ENCODE data around the gene UXS1.

The UXS1 gene

DNA sequence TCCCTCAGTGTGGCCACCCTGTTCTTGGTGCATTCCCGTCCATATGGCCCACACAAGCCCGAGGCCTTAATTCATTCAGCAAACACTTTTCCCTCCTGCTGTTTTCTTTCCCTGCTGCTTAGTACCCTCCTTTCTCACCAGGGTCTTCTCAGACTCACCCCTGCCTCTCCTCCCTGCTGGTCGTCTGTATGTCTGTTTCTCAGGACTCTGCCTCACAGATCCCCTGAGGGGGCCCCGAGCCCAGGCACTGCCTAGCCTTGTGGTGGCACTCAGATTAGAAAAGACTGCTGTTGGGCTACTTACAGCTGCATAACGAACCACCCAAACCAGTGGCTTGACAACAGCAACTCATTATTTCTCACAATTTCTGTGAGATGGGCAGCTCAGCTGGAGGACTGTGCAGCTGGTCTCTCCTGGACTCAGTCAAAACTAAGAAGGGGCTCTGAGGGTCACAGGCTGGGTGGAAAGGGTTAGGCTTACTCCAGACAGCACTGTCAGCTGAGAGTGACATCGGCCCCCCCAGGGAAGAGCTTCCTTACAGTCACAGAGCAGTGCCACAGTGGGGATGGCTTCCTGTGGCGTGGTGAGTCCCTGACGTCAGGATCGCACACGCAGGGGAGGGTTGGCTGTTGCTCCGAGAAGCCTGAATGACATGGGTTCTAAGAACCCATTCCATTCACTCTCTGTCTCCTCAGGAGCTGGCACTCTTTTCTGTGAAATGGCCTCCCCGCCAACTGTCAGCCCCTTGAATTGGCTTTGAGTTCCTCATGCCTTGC, 139.0 kb downstream of the UXS1 start:
- DNase-seq = no peak

DNA sequence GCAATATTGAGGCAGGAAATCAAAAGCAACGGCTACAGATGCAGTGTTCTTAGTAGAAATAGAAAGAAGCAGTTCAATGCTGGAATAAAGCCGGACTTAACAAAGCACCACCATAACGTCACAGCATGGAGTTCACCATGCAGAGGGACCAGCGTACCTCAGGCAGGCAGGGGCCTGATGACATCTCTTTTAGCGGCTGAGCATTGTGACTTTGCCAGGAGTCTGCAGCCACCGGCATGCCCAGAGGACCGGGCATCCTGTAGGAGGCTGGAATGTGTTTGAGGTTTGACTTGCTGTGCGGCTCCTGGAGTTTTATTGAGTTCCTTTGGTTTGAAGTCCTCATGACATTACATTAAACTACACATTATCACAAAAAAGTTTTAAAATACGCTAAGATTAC, 139.8 kb downstream of the UXS1 start:
- DNase-seq = no peak

- no peak for DNase-seq
Measured at GRCh38 chr2:106053581-106053980, 140.5 kb downstream of the UXS1 start.

- no peak for DNase-seq
Measured at GRCh38 chr2:106053116-106053515, 141.0 kb downstream of the UXS1 start.

DNA sequence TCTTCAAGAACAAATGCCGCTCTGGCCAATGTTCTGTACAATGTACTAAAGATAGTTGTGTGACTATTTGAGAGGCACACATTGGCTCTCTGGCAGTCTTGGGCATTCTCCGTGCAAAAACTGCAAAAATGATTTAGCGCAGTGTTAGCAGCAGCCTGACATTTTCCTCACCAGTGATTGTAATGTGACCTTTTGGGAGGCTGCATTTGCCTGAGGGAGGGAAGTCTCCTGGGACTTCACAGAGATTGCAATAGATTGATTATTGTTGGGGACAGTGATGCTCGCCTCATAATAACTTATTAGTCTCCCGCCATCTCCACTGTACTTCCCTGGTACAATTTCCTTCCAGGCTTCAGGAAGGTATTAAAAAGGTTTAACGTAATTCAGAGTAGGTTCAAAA, 149.2 kb downstream of the UXS1 start:
- DNase-seq = no peak

GRCh38 chr2:106044021-106044420, 150.1 kb downstream of the UXS1 start:
- DNase-seq = no peak

Measured in nucleus accumbens (tissue), 56 donors.